PFSK-1 (cell line): ENCODE results near the gene MEN1.

Experiments used
- FOXP2 ChIP-seq: optimal IDR thresholded peaks from 2 replicates; pipeline ENCODE3; 2011; ENCODE audit warnings: borderline replicate concordance, control low read depth, inconsistent platforms; ENCODE audit not compliant: insufficient read depth; ENCODE audit errors: extremely low read length, extremely low read depth
- POLR2AphosphoS5 ChIP-seq: IDR thresholded peaks from 2 replicates; pipeline ENCODE4 v1.6.1; 2012; ENCODE audit warnings: low read depth, mild to moderate bottlenecking, control low read depth, low read length, moderate library complexity
- REST ChIP-seq, 2 experiments: IDR thresholded peaks; 2 replicates each; pipeline versions ENCODE4 v1.6.1 to v1.8.0; 2011 to 2012; ENCODE audit warnings: low read depth in 2 of 2, low read length in 2 of 2, control low read depth in 1 of 2, inconsistent platforms in 1 of 2, mild to moderate bottlenecking in 1 of 2, moderate library complexity in 1 of 2; ENCODE audit not compliant: insufficient read depth in 1 of 2
- SIN3A ChIP-seq: IDR thresholded peaks from 2 replicates; pipeline ENCODE4 v1.6.1; 2012; ENCODE audit warnings: mild to moderate bottlenecking, low read length, moderate library complexity, borderline replicate concordance; ENCODE audit not compliant: insufficient read depth
- TAF1 ChIP-seq: IDR thresholded peaks from 2 replicates; pipeline ENCODE4 v1.6.1; 2012; ENCODE audit warnings: low read length, control low read depth, borderline replicate concordance; ENCODE audit not compliant: insufficient read depth

MEN1 gene

GRCh38 chr11:64802370-64803157 is 7.8 kb downstream of the MEN1 start:
- TF ChIP-seq FOXP2 (no peak), REST (IDR thresholded peaks at IDR 0.05; ENCODE audit: insufficient read depth in 1 of 2, low read depth in 2 of 2, low read length in 2 of 2) (no peak), TAF1 (no peak), SIN3A (no peak), POLR2AphosphoS5 (no peak)

- no peak for TF ChIP-seq FOXP2
- TF ChIP-seq SIN3A, result no peak
- no peak for TF ChIP-seq TAF1
- no peak for TF ChIP-seq REST (IDR thresholded peaks at IDR 0.05; ENCODE audit: insufficient read depth in 1 of 2, low read depth in 2 of 2, low read length in 2 of 2)
- no peak for TF ChIP-seq POLR2AphosphoS5
Observed at GRCh38 chr11:64801561-64802369, 8.6 kb downstream of the MEN1 start.

- TF ChIP-seq POLR2AphosphoS5 (no peak), REST (IDR thresholded peaks at IDR 0.05; ENCODE audit: insufficient read depth in 1 of 2, low read depth in 2 of 2, low read length in 2 of 2) (no peak), FOXP2 (no peak), TAF1 (no peak), SIN3A (no peak)
Observed at GRCh38 chr11:64801158-64801464, 9.2 kb downstream of the MEN1 start.

- TF ChIP-seq TAF1 (no peak), REST (IDR thresholded peaks at IDR 0.05; ENCODE audit: insufficient read depth in 1 of 2, low read depth in 2 of 2, low read length in 2 of 2) (no peak), POLR2AphosphoS5 (no peak), SIN3A (no peak), FOXP2 (no peak)
Observed at GRCh38 chr11:64800303-64801157, 9.8 kb downstream of the MEN1 start.
